ENCODE measurements around the gene MYO9A. TPM values are rescaled to one million over a fixed set of nuclear protein-coding genes. Genes with fewer than 3 reads are reported as not detected.

Gene MYO9A
- polyA plus RNA-seq, 3 donors, result 3.9 to 6.6 (median 5.0) TPM

- H3K27me3 ChIP-seq (ENCODE audit: control insufficient read depth in 2 of 2, insufficient read depth in 2 of 2, low read length in 2 of 2), result no peaks in the 10 kb centered on the region
- H2AFZ ChIP-seq (ENCODE audit: insufficient read depth, low read depth, low read length, poor library complexity, severe bottlenecking), result no peak overlapping the region
- no peaks in the 10 kb centered on the region for H4K20me1 ChIP-seq (ENCODE audit: insufficient read depth, low read length)
- H3K4me3 Mint-ChIP-seq, result no peak overlapping the region
- H3K9me3 Mint-ChIP-seq, result peaks cover 0 to 2% (median 0%) of the 10 kb centered on the region in 7 donors
- H3K4me1 ChIP-seq (ENCODE audit: control insufficient read depth in 1 of 2, insufficient read depth in 2 of 2, low read length in 2 of 2), result no peaks in the 10 kb centered on the region
- TF ChIP-seq, protein P1, sequence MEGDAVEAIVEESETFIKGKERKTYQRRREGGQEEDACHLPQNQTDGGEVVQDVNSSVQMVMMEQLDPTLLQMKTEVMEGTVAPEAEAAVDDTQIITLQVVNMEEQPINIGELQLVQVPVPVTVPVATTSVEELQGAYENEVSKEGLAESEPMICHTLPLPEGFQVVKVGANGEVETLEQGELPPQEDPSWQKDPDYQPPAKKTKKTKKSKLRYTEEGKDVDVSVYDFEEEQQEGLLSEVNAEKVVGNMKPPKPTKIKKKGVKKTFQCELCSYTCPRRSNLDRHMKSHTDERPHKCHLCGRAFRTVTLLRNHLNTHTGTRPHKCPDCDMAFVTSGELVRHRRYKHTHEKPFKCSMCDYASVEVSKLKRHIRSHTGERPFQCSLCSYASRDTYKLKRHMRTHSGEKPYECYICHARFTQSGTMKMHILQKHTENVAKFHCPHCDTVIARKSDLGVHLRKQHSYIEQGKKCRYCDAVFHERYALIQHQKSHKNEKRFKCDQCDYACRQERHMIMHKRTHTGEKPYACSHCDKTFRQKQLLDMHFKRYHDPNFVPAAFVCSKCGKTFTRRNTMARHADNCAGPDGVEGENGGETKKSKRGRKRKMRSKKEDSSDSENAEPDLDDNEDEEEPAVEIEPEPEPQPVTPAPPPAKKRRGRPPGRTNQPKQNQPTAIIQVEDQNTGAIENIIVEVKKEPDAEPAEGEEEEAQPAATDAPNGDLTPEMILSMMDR (IDR thresholded peaks at IDR 0.05), result no peak
- H3K27ac Mint-ChIP-seq, result no peak overlapping the region
- WGBS (ENCODE audit: insufficient coverage), result no CpG with 5 or more reads among the region's 3 CpGs
- H3K4me3 ChIP-seq (replicated peaks in 1 of 3; ENCODE audit: low read depth in 2 of 3, low read length in 3 of 3), result no peak overlapping the region
- peaks cover 6% of the 10 kb centered on the region for H3K4me1 Mint-ChIP-seq
- intact Hi-C loops (cut with micrococcal nuclease), result no loop called here
- H3K27me3 Mint-ChIP-seq (ENCODE audit: low read depth in 3 of 3), result peaks cover 0 to 2% (median 0%) of the 10 kb centered on the region in 3 donors
- H3K9me3 ChIP-seq (replicated peaks in 1 of 2; ENCODE audit: control insufficient read depth in 1 of 2, insufficient read depth in 1 of 2, low read length in 2 of 2), result no peaks in the 10 kb centered on the region
- peaks cover 19 to 23% of the 10 kb centered on the region in 2 donors for H3K36me3 Mint-ChIP-seq
- H3K9ac ChIP-seq (ENCODE audit: insufficient read depth, low read length, poor library complexity, severe bottlenecking), result no peak overlapping the region
- H3K79me2 ChIP-seq (ENCODE audit: insufficient read depth, low read length), result no peaks in the 10 kb centered on the region
- no peak overlapping the region for H3K4me2 ChIP-seq (replicated peaks; ENCODE audit: extremely low read depth, low read length, poor library complexity, severe bottlenecking)
- H3K27ac ChIP-seq (ENCODE audit: low read depth in 1 of 2, low read length in 2 of 2), result no peak overlapping the region
- no peak for DNase-seq
- H3K36me3 ChIP-seq (replicated peaks in 1 of 2; ENCODE audit: control insufficient read depth in 1 of 2, insufficient read depth in 2 of 2, low read length in 2 of 2), result peaks cover 1 to 18% of the 10 kb centered on the region in 2 donors
Measured at GRCh38 chr15:71841563-71841962, 276.4 kb downstream of the MYO9A start.

GRCh38 chr15:71830981-71831380 is 287.0 kb downstream of the MYO9A start:
- TF ChIP-seq, protein P1 (IDR thresholded peaks at IDR 0.05), result no peak
- H3K27me3 ChIP-seq (ENCODE audit: control insufficient read depth in 2 of 2, insufficient read depth in 2 of 2, low read length in 2 of 2), result no peaks in the 10 kb centered on the region
- H3K79me2 ChIP-seq (ENCODE audit: insufficient read depth, low read length), result no peaks in the 10 kb centered on the region
- Mint-ChIP-seq H3K9me3 (peaks cover 0 to 5% (median 0%) of the 10 kb centered on the region in 7 donors), H3K4me1 (peaks cover 2% of the 10 kb centered on the region), H3K27ac (no peak overlapping the region), H3K36me3 (peaks cover 33 to 45% of the 10 kb centered on the region in 2 donors), H3K27me3 (ENCODE audit: low read depth in 3 of 3) (peaks cover 0 to 2% (median 0%) of the 10 kb centered on the region in 3 donors), H3K4me3 (no peak overlapping the region)
- no peak overlapping the region for H3K27ac ChIP-seq (ENCODE audit: low read depth in 1 of 2, low read length in 2 of 2)
- WGBS (ENCODE audit: insufficient coverage), result no CpG with 5 or more reads among the region's 2 CpGs
- H2AFZ ChIP-seq (ENCODE audit: insufficient read depth, low read depth, low read length, poor library complexity, severe bottlenecking), result no peak overlapping the region
- peaks cover 5 to 42% of the 10 kb centered on the region in 2 donors for H3K36me3 ChIP-seq (replicated peaks in 1 of 2; ENCODE audit: control insufficient read depth in 1 of 2, insufficient read depth in 2 of 2, low read length in 2 of 2)
- intact Hi-C loops (cut with micrococcal nuclease), result no loop called here
- H3K4me2 ChIP-seq (replicated peaks; ENCODE audit: extremely low read depth, low read length, poor library complexity, severe bottlenecking), result no peak overlapping the region
- H3K9ac ChIP-seq (ENCODE audit: insufficient read depth, low read length, poor library complexity, severe bottlenecking), result no peak overlapping the region
- no peaks in the 10 kb centered on the region for H3K9me3 ChIP-seq (replicated peaks in 1 of 2; ENCODE audit: control insufficient read depth in 1 of 2, insufficient read depth in 1 of 2, low read length in 2 of 2)
- H4K20me1 ChIP-seq (ENCODE audit: insufficient read depth, low read length), result no peaks in the 10 kb centered on the region
- H3K4me1 ChIP-seq (ENCODE audit: control insufficient read depth in 1 of 2, insufficient read depth in 2 of 2, low read length in 2 of 2), result no peaks in the 10 kb centered on the region
- H3K4me3 ChIP-seq (replicated peaks in 1 of 3; ENCODE audit: low read depth in 2 of 3, low read length in 3 of 3), result no peak overlapping the region
- DNase-seq, result no peak
